H9 (cell line): ENCODE data around the gene RNASE8. TPM values are rescaled to one million over a fixed set of nuclear protein-coding genes. Genes with fewer than 3 reads are reported as not detected.

Experiments used
- DNase-seq: peaks from one replicate; pipeline ENCODE4 v3.0.0-alpha.2; 2017
- H2AFZ ChIP-seq: one replicate; pipeline ENCODE4 v1.6.1; 2013; ENCODE audit warnings: mild to moderate bottlenecking, low read length, control low read depth, moderate library complexity
- H2AK5ac ChIP-seq: 2 replicates; pipeline ENCODE4 v1.6.1; 2013; ENCODE audit warnings: low read length, control low read depth, mixed read lengths; ENCODE audit not compliant: insufficient read length
- H2BK120ac ChIP-seq: one replicate; pipeline ENCODE4 v1.6.1; 2013; ENCODE audit warnings: low read depth, mild to moderate bottlenecking, low read length, control low read depth, inconsistent platforms; ENCODE audit not compliant: poor library complexity, severe bottlenecking
- H2BK12ac ChIP-seq: 2 replicates; pipeline ENCODE4 v1.6.1; 2013; ENCODE audit warnings: low read length, control low read depth, mixed read lengths, low read depth; ENCODE audit not compliant: insufficient read length
- H2BK15ac ChIP-seq: 2 replicates; pipeline ENCODE4 v1.6.1; 2013; ENCODE audit warnings: low read depth, low read length, control low read depth
- H2BK20ac ChIP-seq: one replicate; pipeline ENCODE4 v1.6.1; 2013; ENCODE audit warnings: low read depth, mild to moderate bottlenecking, low read length, control low read depth, inconsistent platforms; ENCODE audit not compliant: poor library complexity, severe bottlenecking
- H2BK5ac ChIP-seq: 2 replicates; pipeline ENCODE4 v1.6.1; 2013; ENCODE audit warnings: low read length, control low read depth, mixed read lengths; ENCODE audit not compliant: insufficient read length
- H3K14ac ChIP-seq: 2 replicates; pipeline ENCODE4 v1.6.1; 2013; ENCODE audit warnings: low read length, control low read depth; ENCODE audit not compliant: insufficient read depth
- H3K18ac ChIP-seq: 2 replicates; pipeline ENCODE4 v1.6.1; 2013; ENCODE audit warnings: low read depth, mild to moderate bottlenecking, mixed read lengths, low read length, control low read depth; ENCODE audit not compliant: insufficient read length
- H3K23ac ChIP-seq: 2 replicates; pipeline ENCODE4 v1.6.1; 2013; ENCODE audit warnings: low read length, control low read depth, mixed read lengths, low read depth; ENCODE audit not compliant: insufficient read length
- H3K23me2 ChIP-seq: 2 replicates; pipeline ENCODE4 v1.6.1; 2013; ENCODE audit warnings: low read depth, mild to moderate bottlenecking, mixed read lengths, low read length, control low read depth; ENCODE audit not compliant: insufficient read length, poor library complexity, severe bottlenecking
- H3K27ac ChIP-seq: 2 replicates; pipeline ENCODE4 v1.5.1; 2013; ENCODE audit warnings: low read length, control low read depth, mixed read lengths, low read depth; ENCODE audit not compliant: insufficient read length
- H3K27me3 ChIP-seq: 2 replicates; pipeline ENCODE4 v1.6.1; 2013; ENCODE audit warnings: low read length, control low read depth, inconsistent platforms; ENCODE audit not compliant: insufficient read depth
- H3K4ac ChIP-seq: 2 replicates; pipeline ENCODE4 v1.6.1; 2013; ENCODE audit warnings: low read depth, mild to moderate bottlenecking, control low read depth, inconsistent platforms, low read length, moderate library complexity
- H3K4me1 ChIP-seq: 2 replicates; pipeline ENCODE4 v1.6.1; 2013; ENCODE audit warnings: low read length, control low read depth, inconsistent platforms; ENCODE audit not compliant: insufficient read depth
- H3K4me2 ChIP-seq: 2 replicates; pipeline ENCODE4 v1.6.1; 2013; ENCODE audit warnings: low read length, control low read depth, mixed read lengths; ENCODE audit not compliant: insufficient read length, insufficient read depth
- H3K56ac ChIP-seq: 2 replicates; pipeline ENCODE4 v1.6.1; 2013; ENCODE audit warnings: low read depth, mild to moderate bottlenecking, mixed read lengths, low read length, control low read depth; ENCODE audit not compliant: insufficient read length
- H3K79me1 ChIP-seq: 2 replicates; pipeline ENCODE4 v1.6.1; 2013; ENCODE audit warnings: low read depth, mild to moderate bottlenecking, moderate library complexity, low read length, control low read depth, inconsistent platforms; ENCODE audit not compliant: insufficient read depth, poor library complexity, severe bottlenecking
- H3K79me2 ChIP-seq: 2 replicates; pipeline ENCODE4 v1.6.1; 2013; ENCODE audit warnings: low read length, control low read depth, inconsistent platforms; ENCODE audit not compliant: insufficient read depth
- H3K9ac ChIP-seq: 2 replicates; pipeline ENCODE4 v1.6.1; 2013; ENCODE audit warnings: low read length, control low read depth, mixed read lengths; ENCODE audit not compliant: insufficient read length; ENCODE audit errors: extremely low read depth
- H3K9me3 ChIP-seq: one replicate; pipeline ENCODE4 v1.6.1; 2013; ENCODE audit warnings: low read depth, low read length, inconsistent platforms; ENCODE audit not compliant: control insufficient read depth
- H3T11ph ChIP-seq: one replicate; pipeline ENCODE4 v1.6.1; 2013; ENCODE audit warnings: mild to moderate bottlenecking, low read length, control low read depth, inconsistent platforms
- H4K20me1 ChIP-seq: one replicate; pipeline ENCODE4 v1.6.1; 2013; ENCODE audit not compliant: control insufficient read depth, insufficient read length, insufficient read depth
- H4K5ac ChIP-seq: 2 replicates; pipeline ENCODE4 v1.6.1; 2013; ENCODE audit warnings: low read depth, mild to moderate bottlenecking, mixed read lengths, low read length, control low read depth; ENCODE audit not compliant: insufficient read length
- H4K8ac ChIP-seq: replicated peaks from 2 replicates; pipeline ENCODE4 v1.6.1; 2013; ENCODE audit warnings: low read length, control low read depth, mixed read lengths, low read depth; ENCODE audit not compliant: insufficient read length
- H4K91ac ChIP-seq: 2 replicates; pipeline ENCODE4 v1.6.1; 2013; ENCODE audit warnings: low read depth, mild to moderate bottlenecking, moderate library complexity, mixed read lengths, low read length, control low read depth; ENCODE audit not compliant: insufficient read length
- H3K27ac Mint-ChIP-seq, 3 experiments: 2 replicates in 2 of 3; 3 replicates in 1 of 3; pipeline ENCODE4 v1.8.0; 2020 to 2021; ENCODE audit warnings: mixed read lengths in 3 of 3, mild to moderate bottlenecking in 1 of 3, moderate library complexity in 1 of 3
- H3K27me3 Mint-ChIP-seq: 2 replicates; pipeline ENCODE4 v1.8.0; 2021; ENCODE audit warnings: low read depth, mild to moderate bottlenecking, moderate library complexity, mixed read lengths
- H3K36me3 Mint-ChIP-seq, 3 experiments: 2 replicates in 2 of 3; 3 replicates in 1 of 3; pipeline ENCODE4 v1.8.0; 2020 to 2021; ENCODE audit warnings: low read depth in 3 of 3, mixed read lengths in 3 of 3; ENCODE audit not compliant: insufficient read depth in 1 of 3
- H3K4me1 Mint-ChIP-seq, 2 experiments: 2 replicates each; pipeline ENCODE4 v1.8.0; 2020; ENCODE audit warnings: mixed read lengths in 2 of 2
- H3K4me3 Mint-ChIP-seq, 2 experiments: 2 replicates in 1 of 2; 3 replicates in 1 of 2; pipeline ENCODE4 v1.8.0; 2020 to 2021; ENCODE audit warnings: mild to moderate bottlenecking in 2 of 2, mixed read lengths in 2 of 2, moderate library complexity in 1 of 2
- H3K9me3 Mint-ChIP-seq, 2 experiments: 2 replicates in 1 of 2; 3 replicates in 1 of 2; pipeline ENCODE4 v1.8.0; 2020; ENCODE audit warnings: mild to moderate bottlenecking in 2 of 2, mixed read lengths in 2 of 2, moderate library complexity in 1 of 2
- CTCF ChIP-seq: fragments of 200-600 bp; sonication (generic); conservative IDR thresholded peaks from 3 replicates; pipeline ENCODE4 v1.8.0; 2021; ENCODE audit warnings: antibody characterized with exemption, mild to moderate bottlenecking
- WGBS: extraction: QIAGEN DNeasy Blood & Tissue Kit; methylation state at CpG from one replicate; pipeline ENCODE4 v1.1.7; 2013; ENCODE audit warnings: missing lambda C conversion rate, low lambda C conversion rate, mixed read lengths; ENCODE audit not compliant: insufficient read length; ENCODE audit errors: extremely low coverage; 5-methylcytosine and 5-hydroxymethylcytosine counted together
- total RNA-seq: library from RNA; stranded (reverse); gene quantifications from 2 replicates; pipeline ENCODE4 v1.2.1, GENCODE V29; 2021

RNASE8 gene
- total RNA-seq, 1 experiment from 2014 or later: not detected

DNA sequence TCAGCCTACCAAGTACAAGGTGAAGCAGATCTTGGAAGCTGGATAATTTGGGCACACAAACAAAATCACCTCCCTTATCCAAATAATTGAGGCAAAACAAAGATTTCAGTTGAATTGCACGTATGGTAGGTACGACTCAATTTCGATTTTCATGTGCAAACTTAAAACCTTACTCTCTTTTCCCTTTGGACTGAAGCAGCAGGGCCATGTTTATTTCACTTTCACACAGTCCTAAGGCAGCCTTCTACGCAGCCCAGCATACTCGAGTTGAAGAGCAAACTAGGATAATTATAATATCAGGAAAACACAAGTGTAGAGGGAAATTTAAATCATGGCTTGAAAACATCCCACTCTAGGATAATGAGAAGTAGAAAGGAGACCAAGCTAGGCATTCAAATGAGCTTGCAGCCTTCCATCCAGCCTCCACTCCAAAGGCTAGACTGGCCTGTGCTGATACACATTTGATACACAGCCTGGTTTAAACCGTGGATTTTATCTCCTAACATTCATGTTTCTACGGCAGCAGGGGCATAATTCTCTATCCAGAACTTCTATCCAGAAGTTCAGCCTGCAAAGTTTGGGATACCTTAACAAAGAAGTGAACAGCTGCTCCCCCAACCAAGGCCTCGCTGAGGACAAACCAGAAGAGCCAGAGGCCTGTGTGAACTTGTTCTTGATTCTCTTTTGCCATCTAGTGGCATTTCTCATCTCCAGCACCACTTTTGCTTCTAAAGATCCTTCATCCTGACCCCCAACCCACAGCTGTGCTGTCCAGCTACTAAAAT lies 17.8 kb upstream of the RNASE8 start:
- Histone ChIP-seq H3K56ac (no peak overlapping the region), H2BK15ac (no peak overlapping the region), H3K23ac (no peak overlapping the region), H3K14ac (no peak overlapping the region), H3K4me2 (no peak overlapping the region), H3K9ac (no peak overlapping the region), H4K5ac (no peak overlapping the region), H3K23me2 (no peaks in the 10 kb centered on the region), H3K18ac (no peak overlapping the region), H3K79me1 (no peaks in the 10 kb centered on the region), H2BK120ac (no peak overlapping the region), H2AK5ac (no peak overlapping the region), H4K8ac (no peak overlapping the region), H3T11ph (no peak overlapping the region), H4K91ac (no peak overlapping the region), H2BK12ac (no peak overlapping the region), H4K20me1 (no peaks in the 10 kb centered on the region), H3K27ac (no peak overlapping the region), H2BK20ac (no peak overlapping the region), H3K4ac (no peak overlapping the region), H2AFZ (peak overlapping the region; percentile 72), H2BK5ac (no peak overlapping the region), H3K27me3 (no peaks in the 10 kb centered on the region), H3K9me3 (no peaks in the 10 kb centered on the region), H3K4me1 (peaks cover 5% of the 10 kb centered on the region), H3K79me2 (no peaks in the 10 kb centered on the region)
- Mint-ChIP-seq H3K36me3 (no peaks in the 10 kb centered on the region), H3K4me1 (peaks cover 24 to 26% of the 10 kb centered on the region in 2 experiments), H3K9me3 (no peaks in the 10 kb centered on the region), H3K27me3 (peaks cover 36% of the 10 kb centered on the region), H3K27ac (no peak overlapping the region), H3K4me3 (peak overlapping the region in 1 of 2 experiments; percentile 4; a peak in 1 of 5 replicates)
- no CpG with 5 or more reads among the region's 8 CpGs for WGBS
- peak; percentile 61 for DNase-seq
- TF ChIP-seq CTCF: peak; percentile 78
